8988T (cell line): ENCODE measurements around the gene SNAP29.
"Not testable (repeated sequence)": the region's sequence is repeated elsewhere in the genome, so short reads cannot be mapped to it uniquely, and the experiment has no call there.

ENCODE experiments used
- DNase-seq: peaks from one replicate; pipeline ENCODE4 v3.0.0; 2011

SNAP29 gene

GRCh38 chr22:20935049-20935448 lies 76.2 kb downstream of the SNAP29 start:
- DNase-seq, result not testable (repeated sequence)

DNA sequence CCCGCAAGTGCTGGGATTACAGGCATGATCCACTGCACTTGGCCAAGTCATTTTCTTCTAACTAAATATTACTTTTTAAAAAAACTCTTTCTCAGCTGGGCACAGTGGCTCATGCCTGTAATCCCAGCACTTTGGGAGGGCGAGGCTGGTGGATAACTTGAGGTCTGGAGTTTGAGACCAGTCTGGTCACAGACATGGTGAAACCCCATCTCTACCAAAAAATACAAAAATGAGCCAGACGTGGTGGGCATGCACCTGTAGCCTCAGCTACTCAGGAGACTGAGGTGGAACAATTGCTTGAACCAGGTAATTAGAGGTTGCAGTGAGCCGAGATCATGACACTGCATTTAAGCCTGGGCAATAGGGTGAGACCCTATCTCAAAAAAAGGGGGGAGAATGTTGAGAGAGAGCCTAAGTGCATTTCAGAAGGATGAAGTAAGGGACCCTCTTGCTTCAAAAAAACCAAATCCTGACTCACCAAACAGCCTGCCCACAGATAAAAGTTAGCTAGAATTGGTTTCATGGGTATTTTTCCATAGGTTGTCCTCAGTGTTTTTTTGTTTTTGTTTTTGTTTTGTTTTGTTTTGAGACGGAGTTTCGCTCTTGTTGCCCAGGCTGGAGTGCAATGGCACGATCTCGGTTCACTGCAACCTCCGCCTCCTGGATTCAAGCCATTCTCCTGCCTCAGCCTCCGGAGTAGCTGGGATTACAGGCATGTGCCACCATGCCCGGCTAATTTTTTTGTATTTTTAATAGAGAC lies 77.2 kb downstream of the SNAP29 start:
- not testable (repeated sequence) for DNase-seq

DNA sequence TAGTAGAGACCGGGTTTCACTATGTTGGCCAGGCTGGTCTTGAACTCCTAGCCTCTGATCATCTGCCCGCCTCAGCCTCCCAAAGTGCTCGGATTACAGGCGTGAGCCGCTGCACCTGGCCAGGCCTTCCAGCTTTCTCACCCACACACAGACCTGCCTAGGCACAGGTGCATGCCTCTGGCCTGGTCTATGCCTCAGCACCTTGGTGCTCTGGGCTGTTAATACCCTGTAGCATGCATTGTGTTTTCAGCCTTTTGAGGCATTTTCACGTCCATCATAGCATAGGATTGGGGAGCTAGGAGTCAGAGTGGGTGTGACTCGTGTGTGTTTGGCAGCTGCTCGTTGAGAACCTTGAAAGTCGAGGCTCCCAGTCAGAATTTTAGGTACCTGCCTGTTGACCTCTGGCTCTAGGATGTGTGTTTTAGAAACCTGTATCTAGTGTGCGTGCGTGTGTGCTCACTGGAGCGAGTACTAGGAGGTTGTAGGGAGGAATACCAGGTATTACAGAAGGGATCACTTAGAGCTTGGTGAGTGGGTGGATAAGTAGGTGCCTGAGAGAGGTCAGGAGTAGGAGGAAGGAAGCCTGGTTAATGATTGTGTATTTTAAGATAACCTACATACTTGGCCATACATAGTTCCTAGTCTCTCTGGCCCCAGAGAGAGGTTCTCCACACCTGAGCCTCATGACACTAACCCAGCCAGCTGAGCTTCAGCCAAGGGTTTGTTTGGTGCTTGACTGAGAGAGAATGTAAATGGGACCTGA lies 78.4 kb downstream of the SNAP29 start:
- DNase-seq, result no peak

DNA sequence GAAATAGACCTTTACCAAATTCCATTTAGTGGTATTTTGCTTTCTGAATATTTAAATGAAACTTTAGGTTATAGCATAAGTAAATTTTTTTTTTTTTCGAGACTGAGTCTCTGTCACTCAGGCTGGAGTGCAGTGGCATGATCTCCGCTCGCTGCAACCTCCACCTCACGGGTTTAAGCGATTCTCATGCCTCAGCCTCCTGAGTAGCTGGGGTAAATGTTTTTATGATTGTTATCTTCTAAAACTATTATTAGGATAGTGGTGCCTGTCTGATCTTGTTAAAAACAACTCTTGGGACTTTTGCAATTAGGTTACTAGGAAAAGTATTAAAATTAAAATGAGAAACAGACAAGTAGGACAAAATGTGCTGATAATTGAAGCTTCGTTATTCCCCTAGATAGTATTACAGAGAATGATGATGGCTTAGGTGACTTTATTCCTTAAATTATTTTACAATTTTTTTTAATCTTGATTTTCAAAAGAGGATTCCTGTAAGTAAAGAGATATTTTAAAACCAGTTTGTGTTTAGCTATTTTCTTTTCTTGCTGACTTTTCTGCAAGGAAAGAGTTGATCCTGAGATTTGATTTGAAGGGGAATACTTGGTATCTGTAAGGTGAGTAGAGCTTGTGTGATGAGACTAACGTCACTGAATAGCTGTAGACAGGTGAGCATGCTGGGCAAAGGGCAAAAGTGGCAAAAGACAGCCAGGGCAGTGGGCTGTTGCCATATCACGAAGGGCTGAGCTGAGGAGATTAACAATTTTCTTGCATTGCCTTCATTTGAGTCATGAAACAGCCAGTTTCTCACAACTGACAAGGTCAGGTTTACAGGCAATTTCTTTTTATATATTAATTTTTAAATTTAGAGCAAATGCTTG lies 79.2 kb downstream of the SNAP29 start:
- no peak for DNase-seq

GRCh38 chr22:20939457-20940185 lies 80.8 kb downstream of the SNAP29 start:
- not testable (repeated sequence) for DNase-seq

GRCh38 chr22:20940186-20940651 lies 81.4 kb downstream of the SNAP29 start:
- no peak for DNase-seq
